Neural progenitor cell (in vitro differentiated cells): Measurements from ENCODE around the gene RPTOR.

Experiments used
- EZH2 ChIP-seq: fragments of 200-600 bp; sonication (generic); IDR thresholded peaks from 2 replicates; pipeline ENCODE4 v1.6.1; 2017; ENCODE audit warnings: antibody characterized with exemption, mild to moderate bottlenecking, moderate library complexity
- EZH2phosphoT487 ChIP-seq: fragments of 200-600 bp; sonication (generic); IDR thresholded peaks from 2 replicates; pipeline ENCODE4 v1.6.1; 2017; ENCODE audit warnings: antibody characterized with exemption
- TF ChIP-seq, protein P1 (sequence below): fragments of 200-600 bp; sonication (generic); IDR thresholded peaks from 2 replicates; pipeline ENCODE4 v1.5.1; 2017; ENCODE audit warnings: antibody characterized with exemption, mild to moderate bottlenecking

DNA sequence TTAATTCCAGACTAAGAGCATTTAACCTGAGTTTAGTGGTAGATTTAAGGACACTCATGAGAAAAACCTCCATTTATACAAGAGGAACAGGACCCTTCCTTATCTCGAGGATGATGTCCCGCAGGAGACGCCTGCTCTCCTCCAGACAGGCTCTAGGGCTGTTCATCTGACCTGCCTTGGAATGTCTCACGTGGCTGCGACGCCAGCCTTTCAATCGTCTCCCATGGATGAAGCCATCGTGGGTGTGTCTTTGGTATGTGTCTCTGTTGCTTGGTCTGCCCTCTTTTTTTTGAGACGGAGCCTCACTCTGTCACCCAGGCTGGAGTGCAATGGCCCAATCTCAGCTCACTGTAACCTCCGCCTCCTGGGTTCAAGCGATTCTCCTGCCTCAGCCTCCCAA is 463.5 kb downstream of the RPTOR start:
- TF ChIP-seq EZH2phosphoT487 (no peak), EZH2 (no peak)
- TF ChIP-seq, protein P1, sequence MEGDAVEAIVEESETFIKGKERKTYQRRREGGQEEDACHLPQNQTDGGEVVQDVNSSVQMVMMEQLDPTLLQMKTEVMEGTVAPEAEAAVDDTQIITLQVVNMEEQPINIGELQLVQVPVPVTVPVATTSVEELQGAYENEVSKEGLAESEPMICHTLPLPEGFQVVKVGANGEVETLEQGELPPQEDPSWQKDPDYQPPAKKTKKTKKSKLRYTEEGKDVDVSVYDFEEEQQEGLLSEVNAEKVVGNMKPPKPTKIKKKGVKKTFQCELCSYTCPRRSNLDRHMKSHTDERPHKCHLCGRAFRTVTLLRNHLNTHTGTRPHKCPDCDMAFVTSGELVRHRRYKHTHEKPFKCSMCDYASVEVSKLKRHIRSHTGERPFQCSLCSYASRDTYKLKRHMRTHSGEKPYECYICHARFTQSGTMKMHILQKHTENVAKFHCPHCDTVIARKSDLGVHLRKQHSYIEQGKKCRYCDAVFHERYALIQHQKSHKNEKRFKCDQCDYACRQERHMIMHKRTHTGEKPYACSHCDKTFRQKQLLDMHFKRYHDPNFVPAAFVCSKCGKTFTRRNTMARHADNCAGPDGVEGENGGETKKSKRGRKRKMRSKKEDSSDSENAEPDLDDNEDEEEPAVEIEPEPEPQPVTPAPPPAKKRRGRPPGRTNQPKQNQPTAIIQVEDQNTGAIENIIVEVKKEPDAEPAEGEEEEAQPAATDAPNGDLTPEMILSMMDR = no peak
